HEK293 (cell line): Measurements from ENCODE around the gene AARSD1.

ENCODE experiments used
- CTCF ChIA-PET: fragments of 350-600 bp; formaldehyde crosslinking; extraction: SDS; loops from one replicate; lab custom pipeline; 2021; ENCODE audit warnings: antibody characterized with exemption; lab: Yijun Ruan, JAX
- POLR2A ChIA-PET: fragments of 300-600 bp; formaldehyde crosslinking; extraction: SDS; loops from one replicate; lab custom pipeline; 2020; ENCODE audit warnings: antibody characterized with exemption, inconsistent platforms; lab: Yijun Ruan, JAX
- H3K27ac ChIP-seq: fragments of 200-500 bp; sonication (Bioruptor generic); 2 replicates; pipeline ENCODE4 v1.5.1; 2014; ENCODE audit warnings: low read depth, low read length, control low read depth, inconsistent platforms; ENCODE audit errors: extremely low read depth
- H3K36me3 ChIP-seq, 2 experiments: fragments of 200-500 bp in 1 of 2; sonication (Bioruptor generic) in 1 of 2; 1 replicate in 1 of 2; 2 replicates in 1 of 2; pipeline ENCODE4 v1.5.1; 2014 to 2017; ENCODE audit warnings: inconsistent platforms in 2 of 2, low read length in 2 of 2; ENCODE audit not compliant: control insufficient read depth in 2 of 2, insufficient read depth in 1 of 2
- H3K4me1 ChIP-seq: fragments of 200-500 bp; sonication (Bioruptor generic); 2 replicates; pipeline ENCODE4 v1.5.1; 2014; ENCODE audit warnings: mild to moderate bottlenecking, low read length, inconsistent platforms; ENCODE audit not compliant: control insufficient read depth, insufficient read depth
- H3K4me3 ChIP-seq: 2 replicates; pipeline ENCODE4 v1.5.1; 2011; ENCODE audit warnings: low read depth, mild to moderate bottlenecking, control low read depth, low read length, moderate library complexity
- H3K9me3 ChIP-seq: fragments of 200-500 bp; sonication (Bioruptor generic); 2 replicates; pipeline ENCODE4 v1.5.1; 2014; ENCODE audit warnings: low read depth, low read length, inconsistent platforms; ENCODE audit not compliant: control insufficient read depth, insufficient read depth
- GLIS2 ChIP-seq: fragments of 450-650 bp; formaldehyde crosslinking; IDR thresholded peaks from 2 replicates; pipeline ENCODE4 v1.5.1; 2016; ENCODE audit warnings: missing biosample characterization, missing genetic modification characterization
- HOXC10 ChIP-seq: sonication (generic); formaldehyde crosslinking; IDR thresholded peaks from 2 replicates; pipeline ENCODE4 v1.8.1; 2023; ENCODE audit warnings: mild to moderate bottlenecking, missing genetic modification reagents
- IKZF3 ChIP-seq: fragments of 450-650 bp; IDR thresholded peaks from 2 replicates; pipeline ENCODE4 v1.5.0; 2018; ENCODE audit warnings: missing biosample characterization, mild to moderate bottlenecking, missing genetic modification characterization, moderate library complexity
- KLF1 ChIP-seq: fragments of 450-650 bp; formaldehyde crosslinking; IDR thresholded peaks from 2 replicates; pipeline ENCODE4 v1.5.1; 2016; ENCODE audit warnings: missing biosample characterization, missing genetic modification characterization
- KLF10 ChIP-seq: fragments of 450-650 bp; IDR thresholded peaks from 2 replicates; pipeline ENCODE4 v1.5.1; 2018; ENCODE audit warnings: missing biosample characterization, mild to moderate bottlenecking, missing genetic modification characterization
- PRDM10 ChIP-seq: fragments of 450-650 bp; formaldehyde crosslinking; IDR thresholded peaks from 2 replicates; pipeline ENCODE4 v1.5.1; 2016; ENCODE audit warnings: missing biosample characterization, missing genetic modification characterization
- REPIN1 ChIP-seq: fragments of 450-650 bp; formaldehyde crosslinking; IDR thresholded peaks from 2 replicates; pipeline ENCODE4 v1.5.1; 2017; ENCODE audit warnings: missing biosample characterization, missing genetic modification characterization, low read depth
- SP7 ChIP-seq: fragments of 450-650 bp; formaldehyde crosslinking; IDR thresholded peaks from 2 replicates; pipeline ENCODE4 v1.5.1; 2016; ENCODE audit warnings: missing biosample characterization, missing genetic modification characterization
- ZBTB10 ChIP-seq: fragments of 450-650 bp; formaldehyde crosslinking; IDR thresholded peaks from 2 replicates; pipeline ENCODE4 v1.5.1; 2016; ENCODE audit warnings: missing biosample characterization, missing genetic modification characterization
- ZBTB48 ChIP-seq: fragments of 450-650 bp; formaldehyde crosslinking; IDR thresholded peaks from 2 replicates; pipeline ENCODE4 v1.5.1; 2016; ENCODE audit warnings: missing biosample characterization, missing genetic modification characterization
- ZBTB8A ChIP-seq: fragments of 450-650 bp; formaldehyde crosslinking; IDR thresholded peaks from 2 replicates; pipeline ENCODE4 v1.5.1; 2016; ENCODE audit warnings: missing biosample characterization, missing genetic modification characterization
- ZNF10 ChIP-seq: fragments of 450-650 bp; formaldehyde crosslinking; IDR thresholded peaks from 2 replicates; pipeline ENCODE4 v1.5.1; 2017; ENCODE audit warnings: missing biosample characterization, missing genetic modification characterization
- ZNF121 ChIP-seq: fragments of 450-650 bp; formaldehyde crosslinking; IDR thresholded peaks from 2 replicates; pipeline ENCODE4 v1.5.1; 2016; ENCODE audit warnings: missing biosample characterization, missing genetic modification characterization
- ZNF184 ChIP-seq: fragments of 450-650 bp; IDR thresholded peaks from 2 replicates; pipeline ENCODE4 v1.5.1; 2018; ENCODE audit warnings: missing biosample characterization, mild to moderate bottlenecking, missing genetic modification characterization
- ZNF354C ChIP-seq: fragments of 450-650 bp; formaldehyde crosslinking; IDR thresholded peaks from 2 replicates; pipeline ENCODE4 v1.5.1; 2016; ENCODE audit warnings: missing biosample characterization, missing genetic modification characterization, low read depth, borderline replicate concordance
- ZNF555 ChIP-seq: fragments of 450-650 bp; formaldehyde crosslinking; conservative IDR thresholded peaks from 2 replicates; pipeline ENCODE4 v1.5.1; 2017; ENCODE audit warnings: missing biosample characterization, mild to moderate bottlenecking, missing genetic modification characterization, inconsistent platforms
- ZNF560 ChIP-seq: fragments of 450-650 bp; formaldehyde crosslinking; IDR thresholded peaks from 2 replicates; pipeline ENCODE4 v1.5.1; 2017; ENCODE audit warnings: missing biosample characterization, missing genetic modification characterization, borderline replicate concordance
- ZNF600 ChIP-seq: fragments of 450-650 bp; formaldehyde crosslinking; IDR thresholded peaks from 2 replicates; pipeline ENCODE4 v1.5.1; 2016; ENCODE audit warnings: missing biosample characterization, missing genetic modification characterization
- ZNF654 ChIP-seq: fragments of 450-650 bp; formaldehyde crosslinking; IDR thresholded peaks from 2 replicates; pipeline ENCODE4 v1.5.1; 2016; ENCODE audit warnings: low read depth, missing biosample characterization, missing genetic modification characterization
- ZNF664 ChIP-seq: fragments of 450-650 bp; formaldehyde crosslinking; IDR thresholded peaks from 2 replicates; pipeline ENCODE4 v1.5.1; 2016; ENCODE audit warnings: missing biosample characterization, missing genetic modification characterization
- ZNF701 ChIP-seq: fragments of 450-650 bp; formaldehyde crosslinking; IDR thresholded peaks from 2 replicates; pipeline ENCODE4 v1.5.1; 2016; ENCODE audit warnings: missing biosample characterization, missing genetic modification characterization
- ZNF843 ChIP-seq: fragments of 450-650 bp; formaldehyde crosslinking; IDR thresholded peaks from 2 replicates; pipeline ENCODE4 v1.5.1; 2016; ENCODE audit warnings: missing biosample characterization, missing genetic modification characterization
- TF ChIP-seq, protein P1 (sequence below): fragments of 450-650 bp; formaldehyde crosslinking; IDR thresholded peaks from 2 replicates; pipeline ENCODE4 v1.5.1; 2016; ENCODE audit warnings: missing biosample characterization, missing genetic modification characterization
- TF ChIP-seq, protein P2 (sequence below): fragments of 450-650 bp; formaldehyde crosslinking; IDR thresholded peaks from 2 replicates; pipeline ENCODE4 v1.5.1; 2016; ENCODE audit warnings: missing biosample characterization, missing genetic modification characterization
- TF ChIP-seq, protein P3 (sequence below): fragments of 450-650 bp; formaldehyde crosslinking; IDR thresholded peaks from 2 replicates; pipeline ENCODE4 v1.5.1; 2017; ENCODE audit warnings: missing biosample characterization, missing genetic modification characterization

The AARSD1 gene

DNA sequence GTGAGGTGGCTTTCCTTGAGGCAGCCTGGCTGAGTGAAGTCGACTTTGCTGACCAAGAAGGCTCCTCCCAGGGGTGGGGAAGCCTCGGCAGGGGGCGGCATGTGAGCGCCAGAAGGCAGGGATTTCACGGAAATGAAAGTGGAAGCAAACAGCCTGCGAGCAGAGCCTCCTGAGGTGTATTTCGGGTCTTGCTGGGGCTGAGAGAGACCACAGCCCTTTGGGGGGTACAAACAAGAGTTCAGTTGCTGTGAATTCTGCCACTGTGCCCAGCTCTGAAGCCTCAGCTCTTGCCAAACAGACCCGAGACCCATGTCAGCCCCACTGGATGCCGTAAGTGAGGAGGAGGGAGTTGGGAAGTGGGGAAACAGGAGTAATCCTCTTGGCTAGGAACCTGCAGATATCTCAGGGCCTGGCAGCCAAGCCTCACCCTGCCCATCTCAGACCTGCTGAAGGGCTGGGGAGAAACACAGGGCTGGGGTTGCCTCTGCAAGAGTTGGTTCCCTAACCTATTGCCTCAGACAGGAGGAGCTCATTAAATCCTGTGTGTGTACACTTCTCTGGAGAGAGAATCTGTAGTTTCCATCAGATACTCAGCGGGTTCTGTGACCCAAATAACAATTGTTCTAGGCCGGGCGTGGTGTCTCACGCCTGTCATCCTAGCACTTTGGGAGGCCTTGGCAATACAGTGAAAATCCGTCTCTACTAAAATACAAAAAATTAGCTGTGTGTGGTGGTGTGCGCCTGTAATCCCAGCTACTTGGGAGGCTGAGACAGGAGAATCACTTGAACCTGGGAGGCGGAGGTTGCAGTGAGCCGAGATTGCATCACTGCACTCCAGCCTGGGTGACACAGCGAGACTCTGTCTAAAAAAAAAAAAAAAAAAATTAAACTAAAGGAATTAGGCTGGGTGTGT is 42.6 kb upstream of the AARSD1 start, which contains the start of gene IFI35 (continued):
- TF ChIP-seq ZNF560 (tag by site-specific recombination) (no peak), ZBTB48 (tag by site-specific recombination) (peak; percentile 62), ZNF600 (peak; percentile 59; the same call in 1 of the 2 replicates), ZNF10 (tag by site-specific recombination) (no peak), IKZF3 (peak; percentile 53; the same call in 1 of the 2 replicates), ZBTB8A (tag by site-specific recombination) (0 out of 2 replicates have a peak, but pooled peaks have one; percentile 25), ZNF654 (peak; percentile 44), KLF1 (peak; percentile 34; the same call in 1 of the 2 replicates), ZBTB10 (tag by site-specific recombination) (no peak), GLIS2 (peak; percentile 80), REPIN1 (tag by site-specific recombination) (no peak), ZNF843 (tag by site-specific recombination) (no peak), KLF10 (tag by site-specific recombination) (no peak)
- TF ChIP-seq, protein P1, sequence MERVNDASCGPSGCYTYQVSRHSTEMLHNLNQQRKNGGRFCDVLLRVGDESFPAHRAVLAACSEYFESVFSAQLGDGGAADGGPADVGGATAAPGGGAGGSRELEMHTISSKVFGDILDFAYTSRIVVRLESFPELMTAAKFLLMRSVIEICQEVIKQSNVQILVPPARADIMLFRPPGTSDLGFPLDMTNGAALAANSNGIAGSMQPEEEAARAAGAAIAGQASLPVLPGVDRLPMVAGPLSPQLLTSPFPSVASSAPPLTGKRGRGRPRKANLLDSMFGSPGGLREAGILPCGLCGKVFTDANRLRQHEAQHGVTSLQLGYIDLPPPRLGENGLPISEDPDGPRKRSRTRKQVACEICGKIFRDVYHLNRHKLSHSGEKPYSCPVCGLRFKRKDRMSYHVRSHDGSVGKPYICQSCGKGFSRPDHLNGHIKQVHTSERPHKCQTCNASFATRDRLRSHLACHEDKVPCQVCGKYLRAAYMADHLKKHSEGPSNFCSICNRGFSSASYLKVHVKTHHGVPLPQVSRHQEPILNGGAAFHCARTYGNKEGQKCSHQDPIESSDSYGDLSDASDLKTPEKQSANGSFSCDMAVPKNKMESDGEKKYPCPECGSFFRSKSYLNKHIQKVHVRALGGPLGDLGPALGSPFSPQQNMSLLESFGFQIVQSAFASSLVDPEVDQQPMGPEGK (tag by site-specific recombination) = peak; percentile 55; the same call in 1 of the 2 replicates
- TF ChIP-seq, protein P2, sequence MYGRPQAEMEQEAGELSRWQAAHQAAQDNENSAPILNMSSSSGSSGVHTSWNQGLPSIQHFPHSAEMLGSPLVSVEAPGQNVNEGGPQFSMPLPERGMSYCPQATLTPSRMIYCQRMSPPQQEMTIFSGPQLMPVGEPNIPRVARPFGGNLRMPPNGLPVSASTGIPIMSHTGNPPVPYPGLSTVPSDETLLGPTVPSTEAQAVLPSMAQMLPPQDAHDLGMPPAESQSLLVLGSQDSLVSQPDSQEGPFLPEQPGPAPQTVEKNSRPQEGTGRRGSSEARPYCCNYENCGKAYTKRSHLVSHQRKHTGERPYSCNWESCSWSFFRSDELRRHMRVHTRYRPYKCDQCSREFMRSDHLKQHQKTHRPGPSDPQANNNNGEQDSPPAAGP (tag by site-specific recombination) = peak; percentile 45; the same call in 1 of the 2 replicates

DNA sequence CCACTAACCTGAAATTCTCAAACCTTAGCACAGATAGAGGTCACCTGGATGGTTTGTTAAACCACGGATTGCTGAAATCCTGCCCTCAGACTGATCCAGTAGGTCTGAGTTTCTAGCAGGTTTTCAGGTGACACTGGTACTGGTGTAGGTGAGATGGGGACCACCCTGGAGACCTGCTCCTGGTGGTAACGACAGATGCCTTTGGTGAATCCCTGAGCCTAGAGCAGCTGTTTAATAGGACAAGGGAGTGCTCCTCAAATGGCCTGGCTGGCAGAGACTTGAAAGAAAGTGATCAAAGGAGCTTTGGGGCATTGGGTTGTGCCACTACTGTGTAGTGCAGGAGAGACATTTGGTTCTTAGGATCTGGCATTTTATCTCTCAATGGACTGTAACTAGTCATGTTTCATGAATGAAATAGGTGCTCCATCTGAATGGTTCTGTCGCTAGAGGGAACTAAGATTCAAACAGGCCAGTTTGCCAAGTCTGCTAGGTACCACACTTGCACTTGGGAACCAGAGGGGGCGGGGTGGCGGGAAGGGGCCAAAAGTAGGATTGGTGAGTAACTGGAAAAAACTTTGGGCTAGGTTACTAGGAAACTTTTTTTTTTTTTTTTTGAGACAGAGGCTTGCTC is 39.4 kb upstream of the AARSD1 start:
- Histone ChIP-seq H3K36me3 (peaks cover 46 to 59% of the 10 kb centered on the region in 2 experiments), H3K9me3 (no peaks in the 10 kb centered on the region), H3K4me1 (peaks cover 7% of the 10 kb centered on the region; the same call in 1 of the 2 replicates), H3K27ac (no peak overlapping the region), H3K4me3 (no peak overlapping the region)
- POLR2A ChIA-PET = interaction anchor here (0.7 to 1.2 kb wide), 3 partner anchors 21 to 156 kb away, joined by 3 to 5 read pairs (median 5); no protein-coding TSS in a partner anchor
- CTCF ChIA-PET = no interaction called here
- TF ChIP-seq ZNF184 (tag by site-specific recombination) (0 out of 2 replicates have a peak, but pooled peaks have one; percentile 16), ZNF354C (no peak), ZNF701 (no peak), ZNF121 (tag by site-specific recombination) (no peak), SP7 (tag by site-specific recombination) (peak; percentile 64; the same call in 1 of the 2 replicates), ZNF664 (tag by site-specific recombination) (no peak), HOXC10 (CRISPR knock-in tag) (no peak), PRDM10 (tag by site-specific recombination) (peak; percentile 91), ZNF555 (tag by site-specific recombination) (no peak)
- TF ChIP-seq, protein P3, sequence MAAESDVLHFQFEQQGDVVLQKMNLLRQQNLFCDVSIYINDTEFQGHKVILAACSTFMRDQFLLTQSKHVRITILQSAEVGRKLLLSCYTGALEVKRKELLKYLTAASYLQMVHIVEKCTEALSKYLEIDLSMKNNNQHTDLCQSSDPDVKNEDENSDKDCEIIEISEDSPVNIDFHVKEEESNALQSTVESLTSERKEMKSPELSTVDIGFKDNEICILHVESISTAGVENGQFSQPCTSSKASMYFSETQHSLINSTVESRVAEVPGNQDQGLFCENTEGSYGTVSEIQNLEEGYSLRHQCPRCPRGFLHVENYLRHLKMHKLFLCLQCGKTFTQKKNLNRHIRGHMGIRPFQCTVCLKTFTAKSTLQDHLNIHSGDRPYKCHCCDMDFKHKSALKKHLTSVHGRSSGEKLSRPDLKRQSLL (tag by site-specific recombination) = no peak
